Esophagus squamous epithelium (tissue), 5 donors: ENCODE measurements around the gene RBBP8NL. TPM values are rescaled to one million over a fixed set of nuclear protein-coding genes. Genes with fewer than 3 reads are reported as not detected.

Source experiments
- DNase-seq: peaks from one replicate; lab custom pipeline; 2025; lab: John Stamatoyannopoulos, UW
- H3K27ac ChIP-seq, 4 donors: fragments of 200-600 bp; sonication (generic); one replicate each; pipeline ENCODE4 v1.5.1; 2016 to 2019; ENCODE audit warnings: mild to moderate bottlenecking in 1 of 4
- H3K27me3 ChIP-seq, 4 donors: fragments of 200-600 bp; sonication (generic); 1 replicate in 3 of 4; 2 replicates in 1 of 4; pipeline versions ENCODE4 v1.5.1 to v1.6.0; 2017 to 2021; ENCODE audit warnings: antibody characterized with exemption in 1 of 4
- H3K36me3 ChIP-seq, 3 donors: fragments of 200-600 bp; sonication (generic); one replicate each; pipeline ENCODE4 v1.5.1; 2016 to 2019
- H3K4me1 ChIP-seq, 3 donors: fragments of 200-600 bp; sonication (generic); one replicate each; pipeline ENCODE4 v1.5.1; 2017 to 2019
- H3K4me3 ChIP-seq, 4 donors: fragments of 200-600 bp; sonication (generic); 1 replicate in 3 of 4; 2 replicates in 1 of 4; pipeline ENCODE4 v1.5.1; 2016 to 2019; ENCODE audit warnings: mild to moderate bottlenecking in 2 of 4, moderate library complexity in 1 of 4
- H3K9me3 ChIP-seq, 3 donors: fragments of 200-600 bp; sonication (generic); one replicate each; pipeline ENCODE4 v1.5.1; 2016 to 2019
- POLR2A ChIP-seq, 4 donors: fragments of 450-650 bp; IDR thresholded peaks; one replicate each; pipeline ENCODE4 v1.6.1; 2017; ENCODE audit warnings: antibody characterized with exemption in 4 of 4, mild to moderate bottlenecking in 4 of 4, moderate library complexity in 3 of 4
- WGBS, 2 donors: methylation state at CpG; one replicate each; pipeline ENCODE4 v1.1.5; 2018; 5-methylcytosine and 5-hydroxymethylcytosine counted together
- intact Hi-C: fragments of 100-400 bp; cut with DNase I; formaldehyde crosslinking; loops from one replicate; pipeline ENCODE4 v1.15.0; 2022
- total RNA-seq, 4 donors: library from RNA; depleted of rRNA; stranded (reverse); fragments of >200 nt; gene quantifications; one replicate each; pipeline ENCODE4 v1.1.0, GENCODE V29; 2016
- TF ChIP-seq, protein P1 (sequence below), 6 experiments: fragments of 450-650 bp in 4 of 6; fragments of 200-600 bp in 2 of 6; sonication (generic) in 2 of 6; IDR thresholded peaks; one replicate each; pipeline ENCODE4 v1.5.1; 2016 to 2019; ENCODE audit warnings: antibody characterized with exemption in 6 of 6, mild to moderate bottlenecking in 4 of 6, moderate library complexity in 4 of 6
- donor health status: DM: yes; HTN: yes; CAD: no.

RBBP8NL gene
- total RNA-seq, 4 donors from 2014 or later: 1.1 to 6.2 (median 4.0) TPM

DNA sequence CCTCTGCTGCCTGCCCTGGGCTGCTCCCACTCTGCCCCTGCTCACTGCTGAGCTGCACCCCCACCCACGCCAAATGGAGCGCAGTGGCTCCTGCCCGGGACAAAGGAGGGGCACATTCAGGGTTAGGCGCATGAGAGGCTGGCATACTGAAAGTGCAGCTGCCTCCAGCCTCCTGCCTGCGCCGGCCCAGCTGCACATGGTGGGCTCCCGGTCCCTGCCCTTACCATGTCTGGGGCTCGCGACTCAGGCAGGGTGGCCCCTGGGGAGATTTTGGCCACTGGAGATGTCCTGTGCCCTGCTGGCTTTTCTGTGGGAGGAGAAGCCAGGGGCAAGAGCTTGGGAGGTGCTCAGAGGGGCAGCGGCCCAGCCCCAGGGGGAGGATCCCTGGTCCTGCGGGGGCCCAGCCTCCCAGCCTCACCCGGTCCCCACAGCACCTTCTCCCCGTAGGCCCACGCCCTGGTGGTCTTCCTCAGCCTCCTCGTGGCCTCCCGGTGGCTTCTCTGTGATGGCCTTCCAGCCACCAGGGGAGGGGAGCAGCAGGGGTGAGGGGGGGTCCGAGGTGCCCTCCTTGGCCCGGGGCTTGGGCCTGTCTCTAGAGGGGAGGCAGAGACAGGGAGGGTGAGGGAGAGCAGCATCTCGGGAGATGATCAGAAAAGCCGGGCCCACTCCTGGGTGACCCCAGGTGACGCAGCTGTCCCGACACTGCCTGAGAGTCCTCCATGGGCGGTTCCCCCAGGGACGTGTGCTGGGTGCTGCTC, 11.8 kb downstream of the RBBP8NL start:
- Histone ChIP-seq H3K9me3 (no peaks in the 10 kb centered on the region), H3K36me3 (no peaks in the 10 kb centered on the region), H3K4me1 (peaks cover 2 to 3% (median 3%) of the 10 kb centered on the region in 3 donors), H3K27ac (no peak overlapping the region), H3K4me3 (no peak overlapping the region), H3K27me3 (peaks cover 0 to 24% (median 0%) of the 10 kb centered on the region in 4 donors)
- TF ChIP-seq, protein P1, sequence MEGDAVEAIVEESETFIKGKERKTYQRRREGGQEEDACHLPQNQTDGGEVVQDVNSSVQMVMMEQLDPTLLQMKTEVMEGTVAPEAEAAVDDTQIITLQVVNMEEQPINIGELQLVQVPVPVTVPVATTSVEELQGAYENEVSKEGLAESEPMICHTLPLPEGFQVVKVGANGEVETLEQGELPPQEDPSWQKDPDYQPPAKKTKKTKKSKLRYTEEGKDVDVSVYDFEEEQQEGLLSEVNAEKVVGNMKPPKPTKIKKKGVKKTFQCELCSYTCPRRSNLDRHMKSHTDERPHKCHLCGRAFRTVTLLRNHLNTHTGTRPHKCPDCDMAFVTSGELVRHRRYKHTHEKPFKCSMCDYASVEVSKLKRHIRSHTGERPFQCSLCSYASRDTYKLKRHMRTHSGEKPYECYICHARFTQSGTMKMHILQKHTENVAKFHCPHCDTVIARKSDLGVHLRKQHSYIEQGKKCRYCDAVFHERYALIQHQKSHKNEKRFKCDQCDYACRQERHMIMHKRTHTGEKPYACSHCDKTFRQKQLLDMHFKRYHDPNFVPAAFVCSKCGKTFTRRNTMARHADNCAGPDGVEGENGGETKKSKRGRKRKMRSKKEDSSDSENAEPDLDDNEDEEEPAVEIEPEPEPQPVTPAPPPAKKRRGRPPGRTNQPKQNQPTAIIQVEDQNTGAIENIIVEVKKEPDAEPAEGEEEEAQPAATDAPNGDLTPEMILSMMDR (IDR thresholded peaks at IDR 0.05): no peak
- DNase-seq: no peak
- intact Hi-C loops: no loop called here
- 92% methylated on average over 5 of the region's 24 CpGs; no CpG with 5 or more reads in 1 of the 2 donors for WGBS, 2 donors

DNA sequence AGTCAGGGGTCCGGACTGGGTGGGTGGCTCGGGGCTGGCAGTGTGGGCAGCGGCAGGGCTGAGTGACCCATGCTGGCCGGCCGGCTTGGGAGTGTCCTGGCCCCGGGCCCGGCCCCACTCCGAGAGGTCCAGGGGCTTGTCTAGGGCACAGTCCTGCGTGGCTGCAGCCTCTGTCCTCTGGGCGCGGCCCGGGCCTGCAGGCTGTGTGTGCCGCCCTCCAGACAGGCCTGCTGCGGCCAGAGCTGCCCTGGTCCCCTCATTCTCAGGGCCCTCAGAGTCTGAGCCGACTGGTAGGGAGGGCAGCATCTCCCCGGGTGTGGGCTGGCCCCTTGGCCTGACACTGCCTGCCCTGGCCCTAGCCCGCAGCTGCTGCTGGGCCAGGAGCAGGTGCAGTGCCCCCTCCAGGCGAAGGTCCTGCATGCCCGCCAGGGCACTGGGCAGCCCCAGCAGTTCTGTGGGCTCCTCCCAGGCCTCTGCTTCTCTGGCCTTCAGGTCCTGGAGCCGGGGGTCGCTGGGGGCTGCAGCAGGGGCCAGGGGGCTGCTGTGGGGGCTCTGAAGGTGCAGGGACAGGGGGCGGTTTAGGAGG, 13.3 kb downstream of the RBBP8NL start:
- intact Hi-C loops: no loop called here
- Histone ChIP-seq H3K4me3 (no peak overlapping the region), H3K27me3 (peaks cover 0 to 24% (median 0%) of the 10 kb centered on the region in 4 donors), H3K4me1 (peaks cover 12 to 14% (median 12%) of the 10 kb centered on the region in 3 donors), H3K27ac (no peak overlapping the region), H3K9me3 (no peaks in the 10 kb centered on the region), H3K36me3 (no peaks in the 10 kb centered on the region)
- DNase-seq: no peak
- no peak for TF ChIP-seq POLR2A (IDR thresholded peaks at IDR 0.05)
- TF ChIP-seq, protein P1 (IDR thresholded peaks at IDR 0.05): no peak
- no CpG with 5 or more reads among the region's 22 CpGs for WGBS, 2 donors

DNA sequence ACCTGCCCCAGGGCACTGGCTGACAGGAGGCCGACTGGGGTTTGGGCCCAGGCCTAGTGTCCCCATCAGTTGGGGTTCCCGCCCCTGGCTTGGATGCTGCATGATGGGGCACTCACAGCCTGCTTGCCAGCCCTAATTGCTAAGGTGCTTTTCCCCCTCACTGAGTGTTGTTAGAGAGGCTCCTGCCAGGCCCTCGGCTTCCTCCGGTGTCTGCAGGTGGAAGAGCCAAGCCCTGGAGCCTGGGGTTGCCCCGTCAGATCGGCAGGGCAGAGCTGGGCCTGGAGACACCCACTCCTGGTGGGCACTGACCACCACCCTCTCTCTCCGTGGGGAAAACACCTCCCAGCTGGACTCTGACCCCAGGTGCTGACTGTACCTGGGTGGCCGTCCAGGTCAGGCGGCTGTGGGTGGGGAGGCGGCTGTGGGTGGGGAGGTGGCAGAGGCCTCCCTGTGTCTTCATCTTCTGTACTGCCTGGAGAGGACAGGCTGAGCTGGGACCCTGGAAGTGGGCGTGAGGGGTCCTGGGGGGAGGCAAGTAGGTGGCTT, 14.2 kb downstream of the RBBP8NL start:
- Histone ChIP-seq H3K27ac (no peak overlapping the region), H3K4me1 (peaks cover 12 to 16% (median 12%) of the 10 kb centered on the region in 3 donors), H3K36me3 (no peaks in the 10 kb centered on the region), H3K9me3 (no peaks in the 10 kb centered on the region), H3K4me3 (no peak overlapping the region), H3K27me3 (peaks cover 0 to 18% (median 0%) of the 10 kb centered on the region in 4 donors)
- no peak for DNase-seq
- TF ChIP-seq POLR2A (IDR thresholded peaks at IDR 0.05): no peak
- TF ChIP-seq, protein P1 (IDR thresholded peaks at IDR 0.05): no peak
- intact Hi-C loops: no loop called here
- 83% methylated on average over 2 of the region's 11 CpGs; no CpG with 5 or more reads in 1 of the 2 donors for WGBS, 2 donors

DNA sequence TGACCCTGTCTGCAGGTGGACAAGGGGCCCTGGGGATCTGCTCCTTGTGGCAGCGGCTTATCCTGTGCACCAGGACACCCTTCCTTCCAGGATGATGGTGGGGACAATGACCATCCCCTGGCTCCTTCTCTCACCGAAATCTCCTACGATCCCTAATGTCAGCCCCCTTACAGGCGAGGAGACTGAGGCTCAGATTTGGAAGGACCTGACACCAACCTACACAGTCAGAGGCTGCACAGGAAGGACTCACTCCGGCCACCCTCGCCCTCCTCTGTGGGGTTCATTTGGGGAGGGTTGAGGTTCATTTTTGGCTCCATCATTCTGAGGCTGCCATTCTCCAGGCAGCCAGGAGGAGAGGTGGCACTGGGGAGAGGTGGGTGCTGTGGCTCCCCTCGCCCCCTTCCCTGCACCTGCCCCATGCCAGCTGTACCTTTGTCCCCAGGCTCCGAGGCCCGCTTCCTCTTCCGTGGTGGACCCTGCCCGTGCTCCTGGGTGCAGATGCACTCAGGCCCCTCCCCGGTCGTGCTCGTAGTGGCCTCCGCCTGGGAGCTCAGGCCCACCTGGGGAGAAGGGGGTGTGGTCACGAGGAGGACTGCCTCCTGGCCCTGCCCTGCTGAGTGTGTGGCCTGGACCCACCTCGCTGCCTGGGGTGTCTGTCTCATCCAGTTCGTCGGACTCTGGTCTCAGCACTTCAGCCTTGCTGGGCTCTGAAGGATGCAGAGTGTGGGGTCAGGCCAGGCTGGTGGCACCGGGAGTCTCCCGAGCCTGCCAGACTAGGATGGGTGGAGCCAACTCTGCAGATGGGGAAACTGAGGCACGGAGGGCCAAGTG, 14.9 kb downstream of the RBBP8NL start:
- no peak overlapping the region for H3K4me3 ChIP-seq
- no peak for DNase-seq
- TF ChIP-seq, protein P1 (IDR thresholded peaks at IDR 0.05): no peak
- no peak for TF ChIP-seq POLR2A (IDR thresholded peaks at IDR 0.05)
- H3K27ac ChIP-seq: no peak overlapping the region
- peaks cover 0 to 13% (median 0%) of the 10 kb centered on the region in 4 donors for H3K27me3 ChIP-seq
- H3K4me1 ChIP-seq: peaks cover 16 to 22% (median 16%) of the 10 kb centered on the region in 3 donors
- intact Hi-C loops: no loop called here
- no peaks in the 10 kb centered on the region for H3K36me3 ChIP-seq
- 78 to 82% methylated on average over 6 to 11 of the region's 22 CpGs for WGBS, 2 donors
- H3K9me3 ChIP-seq: no peaks in the 10 kb centered on the region
